Upper lobe of left lung (tissue), 6 donors: ENCODE data around the gene KCNK16. TPM values are rescaled to one million over a fixed set of nuclear protein-coding genes. Genes with fewer than 3 reads are reported as not detected.

Source experiments
- ATAC-seq, 2 donors: fragments of 200-7000 bp; cut with Tn5 transposase; one replicate each; pipeline ENCODE4 v1.9.1; 2022; ENCODE audit warnings: mild to moderate bottlenecking in 2 of 2, moderate library complexity in 2 of 2; ENCODE audit not compliant: low FRiP score in 2 of 2
- DNase-seq, 2 donors: peaks; one replicate each; pipeline ENCODE4 v3.0.0-alpha.2; 2019 to 2020
- H3K27ac ChIP-seq, 4 donors: fragments of 200-600 bp; sonication (generic); one replicate each; pipeline ENCODE4 v1.5.1; 2016 to 2019
- H3K27me3 ChIP-seq, 4 donors: fragments of 200-600 bp; sonication (generic); one replicate each; pipeline ENCODE4 v1.5.1; 2017 to 2019
- H3K36me3 ChIP-seq, 4 donors: fragments of 200-600 bp; sonication (generic); one replicate each; pipeline ENCODE4 v1.5.1; 2016 to 2019
- H3K4me1 ChIP-seq, 4 donors: fragments of 200-600 bp; sonication (generic); one replicate each; pipeline ENCODE4 v1.5.1; 2018 to 2019
- H3K4me3 ChIP-seq, 4 donors: fragments of 200-600 bp; sonication (generic); one replicate each; pipeline ENCODE4 v1.5.1; 2017 to 2019; ENCODE audit warnings: mild to moderate bottlenecking in 2 of 4, moderate library complexity in 1 of 4
- H3K9me3 ChIP-seq, 4 donors: fragments of 200-600 bp; sonication (generic); one replicate each; pipeline ENCODE4 v1.5.1; 2018 to 2019
- EP300 ChIP-seq, 4 donors: sonication (generic); formaldehyde crosslinking; IDR thresholded peaks; one replicate each; pipeline ENCODE4 v1.5.1; 2017; ENCODE audit warnings: antibody characterized with exemption in 4 of 4, control low read depth in 2 of 4
- POLR2A ChIP-seq, 4 donors: fragments of 450-650 bp; IDR thresholded peaks; one replicate each; pipeline ENCODE4 v1.5.1; 2016 to 2017; ENCODE audit warnings: antibody characterized with exemption in 4 of 4, mild to moderate bottlenecking in 2 of 4
- POLR2AphosphoS5 ChIP-seq, 2 donors: sonication (generic); formaldehyde crosslinking; IDR thresholded peaks; one replicate each; pipeline ENCODE4 v1.5.1; 2017; ENCODE audit warnings: antibody characterized with exemption in 2 of 2
- WGBS, 2 donors: methylation state at CpG; one replicate each; pipeline ENCODE4 v1.1.5; 2017 to 2018; 5-methylcytosine and 5-hydroxymethylcytosine counted together
- total RNA-seq, 6 donors: library from RNA; depleted of rRNA in 4 of 6; stranded (reverse); fragments of >200 nt in 4 of 6; gene quantifications; one replicate each; pipeline versions ENCODE4 v1.1.0 to v1.2.1, GENCODE V29; 2016 to 2021
- TF ChIP-seq, protein P1 (sequence below), 6 experiments: fragments of 450-650 bp in 4 of 6; fragments of 200-600 bp in 2 of 6; sonication (generic) in 2 of 6; IDR thresholded peaks; one replicate each; pipeline ENCODE4 v1.5.1; 2016 to 2019; ENCODE audit warnings: antibody characterized with exemption in 6 of 6
- donor health status: DM: no; HTN: no; CAD: no; lungs with moderate emphysema.
- donor health status: DM: no; HTN: yes; CAD: no; lungs with severe emphysema.

The KCNK16 gene
- not detected for total RNA-seq

DNA sequence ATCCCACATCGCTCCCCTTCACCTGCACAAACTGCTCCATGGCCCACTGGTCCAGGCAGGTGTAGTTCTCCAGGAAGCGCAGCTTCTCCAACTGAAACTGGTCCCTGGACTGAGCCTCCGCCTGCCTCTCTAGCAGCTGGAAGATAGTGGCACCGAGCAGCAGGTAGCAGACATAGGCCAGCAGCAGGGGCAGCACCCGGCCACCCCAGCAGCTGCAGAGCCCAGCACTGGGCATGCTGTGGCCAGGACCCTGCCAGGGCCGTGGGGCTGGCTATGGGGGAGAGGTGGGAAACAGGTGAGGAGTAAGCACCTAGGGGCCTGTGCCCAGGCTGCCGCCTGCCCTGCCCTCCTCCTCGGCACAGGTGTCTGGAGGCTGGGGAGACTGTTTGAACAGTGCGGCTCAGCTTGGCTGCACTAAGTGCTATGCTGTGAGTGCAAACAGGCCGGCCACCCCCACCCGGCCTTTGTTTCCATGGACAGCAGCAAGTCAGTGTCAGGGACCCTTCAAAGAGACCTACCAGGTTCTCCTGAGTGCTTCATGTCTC lies at the start of gene KCNK16:
Gene KCNK16 (minus strand): TSS at position 397 of the 545 bp plus-strand sequence. CDS start 162 bp downstream, at position 235.
- no peaks in the 10 kb centered on the region for H3K4me1 ChIP-seq
- WGBS, 2 donors, result 79 to 80% methylated on average over 10 of the region's 11 CpGs
- H3K27me3 ChIP-seq, result no peaks in the 10 kb centered on the region
- ATAC-seq (no peak), DNase-seq (peak in 1 of 2 donors; percentile 64)
- H3K9me3 ChIP-seq, result no peaks in the 10 kb centered on the region
- no peak for TF ChIP-seq EP300 (IDR thresholded peaks at IDR 0.05)
- no peak for TF ChIP-seq POLR2A (IDR thresholded peaks at IDR 0.05)
- no peak for TF ChIP-seq POLR2AphosphoS5 (IDR thresholded peaks at IDR 0.05)
- TF ChIP-seq, protein P1, sequence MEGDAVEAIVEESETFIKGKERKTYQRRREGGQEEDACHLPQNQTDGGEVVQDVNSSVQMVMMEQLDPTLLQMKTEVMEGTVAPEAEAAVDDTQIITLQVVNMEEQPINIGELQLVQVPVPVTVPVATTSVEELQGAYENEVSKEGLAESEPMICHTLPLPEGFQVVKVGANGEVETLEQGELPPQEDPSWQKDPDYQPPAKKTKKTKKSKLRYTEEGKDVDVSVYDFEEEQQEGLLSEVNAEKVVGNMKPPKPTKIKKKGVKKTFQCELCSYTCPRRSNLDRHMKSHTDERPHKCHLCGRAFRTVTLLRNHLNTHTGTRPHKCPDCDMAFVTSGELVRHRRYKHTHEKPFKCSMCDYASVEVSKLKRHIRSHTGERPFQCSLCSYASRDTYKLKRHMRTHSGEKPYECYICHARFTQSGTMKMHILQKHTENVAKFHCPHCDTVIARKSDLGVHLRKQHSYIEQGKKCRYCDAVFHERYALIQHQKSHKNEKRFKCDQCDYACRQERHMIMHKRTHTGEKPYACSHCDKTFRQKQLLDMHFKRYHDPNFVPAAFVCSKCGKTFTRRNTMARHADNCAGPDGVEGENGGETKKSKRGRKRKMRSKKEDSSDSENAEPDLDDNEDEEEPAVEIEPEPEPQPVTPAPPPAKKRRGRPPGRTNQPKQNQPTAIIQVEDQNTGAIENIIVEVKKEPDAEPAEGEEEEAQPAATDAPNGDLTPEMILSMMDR (IDR thresholded peaks at IDR 0.05), result no peak
- H3K4me3 ChIP-seq, result no peak within 1 kb of the TSS
- H3K27ac ChIP-seq, result no peak within 1 kb of the TSS
- H3K36me3 ChIP-seq, result no peaks in the 10 kb centered on the region

DNA sequence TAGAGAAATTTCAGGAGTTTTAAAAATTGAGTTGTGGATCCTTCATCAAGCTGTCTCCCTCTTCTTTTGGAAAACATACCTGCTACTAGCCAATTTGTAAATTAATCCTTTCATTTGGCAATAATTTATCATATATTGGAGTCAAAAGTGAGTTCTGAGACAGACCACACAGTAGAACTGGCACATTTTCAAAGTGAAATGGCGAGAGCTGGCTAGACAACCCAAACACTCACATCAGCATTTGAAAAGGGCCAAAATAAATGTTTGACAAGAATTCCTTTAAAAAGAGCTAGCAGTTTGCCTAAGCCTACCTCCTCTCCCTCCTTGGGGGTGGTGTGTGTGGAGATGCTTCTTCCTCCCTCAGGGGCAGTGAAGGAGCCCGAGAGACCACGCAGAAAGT lies 47.9 kb upstream of the KCNK16 start:
- Histone ChIP-seq H3K27me3 (no peaks in the 10 kb centered on the region), H3K27ac (no peak overlapping the region), H3K9me3 (no peaks in the 10 kb centered on the region), H3K4me1 (no peaks in the 10 kb centered on the region), H3K36me3 (no peaks in the 10 kb centered on the region), H3K4me3 (no peak overlapping the region)
- DNase-seq (no peak), ATAC-seq (no peak)
- TF ChIP-seq, protein P1 (IDR thresholded peaks at IDR 0.05), result no peak
- TF ChIP-seq EP300 (IDR thresholded peaks at IDR 0.05), result no peak
- no peak for TF ChIP-seq POLR2AphosphoS5 (IDR thresholded peaks at IDR 0.05)
- TF ChIP-seq POLR2A (IDR thresholded peaks at IDR 0.05), result no peak
- 58 to 81% methylated on average over 3 of the region's 3 CpGs for WGBS, 2 donors

GRCh38 chr6:39369987-39370386 lies 47.5 kb upstream of the KCNK16 start:
- no peak for ATAC-seq
- Histone ChIP-seq H3K27me3 (no peaks in the 10 kb centered on the region), H3K4me3 (no peak overlapping the region), H3K4me1 (no peaks in the 10 kb centered on the region), H3K9me3 (no peaks in the 10 kb centered on the region), H3K27ac (no peak overlapping the region), H3K36me3 (no peaks in the 10 kb centered on the region)
- no peak for TF ChIP-seq POLR2A (IDR thresholded peaks at IDR 0.05)
- no peak for DNase-seq
- WGBS, 2 donors, result 0 to 59% methylated on average over 1 of the region's 1 CpG

GRCh38 chr6:39367700-39368099 lies 45.2 kb upstream of the KCNK16 start:
- Histone ChIP-seq H3K9me3 (no peaks in the 10 kb centered on the region), H3K4me1 (no peaks in the 10 kb centered on the region), H3K36me3 (no peaks in the 10 kb centered on the region), H3K27me3 (no peaks in the 10 kb centered on the region), H3K27ac (no peak overlapping the region), H3K4me3 (no peak overlapping the region)
- no peak for TF ChIP-seq EP300 (IDR thresholded peaks at IDR 0.05)
- no peak for TF ChIP-seq POLR2A (IDR thresholded peaks at IDR 0.05)
- TF ChIP-seq POLR2AphosphoS5 (IDR thresholded peaks at IDR 0.05), result no peak
- TF ChIP-seq, protein P1 (IDR thresholded peaks at IDR 0.05), result no peak
- DNase-seq, result no peak
- 86 to 91% methylated on average over 3 of the region's 3 CpGs for WGBS, 2 donors
- ATAC-seq, result no peak

DNA sequence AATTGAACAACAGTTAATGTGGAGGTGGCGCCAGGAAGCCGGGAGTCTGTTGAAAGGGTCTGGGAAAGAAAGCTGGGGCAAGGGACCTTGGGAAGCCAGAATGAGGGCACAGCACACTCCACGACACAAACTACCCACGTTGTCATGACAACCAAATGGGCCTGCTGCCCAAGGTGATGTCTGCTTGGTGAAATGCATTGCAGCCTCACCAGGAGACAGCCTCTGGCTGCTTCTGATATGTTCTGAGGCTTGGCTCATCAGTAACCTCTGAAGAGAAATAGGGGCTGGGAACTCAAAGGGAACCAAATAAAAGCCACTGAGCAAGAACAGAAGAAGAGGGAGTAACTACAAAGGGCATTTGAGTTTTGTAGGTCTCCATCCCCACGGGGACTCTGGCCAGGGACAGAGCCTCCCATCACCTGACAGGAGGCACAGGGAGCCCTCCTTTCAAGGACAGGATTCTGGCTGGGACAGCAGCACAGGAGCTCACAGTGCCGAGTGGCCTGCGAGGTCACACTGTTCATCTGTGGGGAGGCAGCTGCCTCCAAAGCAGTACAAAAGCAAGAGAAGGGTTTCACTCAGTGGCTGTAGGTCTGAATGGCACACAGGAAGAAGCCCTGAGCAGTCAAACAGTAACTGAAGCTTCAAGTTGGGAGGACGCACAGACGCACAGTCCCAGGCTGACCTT lies 44.6 kb upstream of the KCNK16 start:
- DNase-seq (no peak), ATAC-seq (no peak)
- Histone ChIP-seq H3K27me3 (no peaks in the 10 kb centered on the region), H3K9me3 (no peaks in the 10 kb centered on the region), H3K27ac (no peak overlapping the region), H3K4me1 (peaks cover 0 to 6% (median 3%) of the 10 kb centered on the region in 4 donors), H3K4me3 (no peak overlapping the region), H3K36me3 (no peaks in the 10 kb centered on the region)
- WGBS, 2 donors, result 66 to 77% methylated on average over 7 to 9 of the region's 9 CpGs
- TF ChIP-seq POLR2A (IDR thresholded peaks at IDR 0.05) (no peak), POLR2AphosphoS5 (IDR thresholded peaks at IDR 0.05) (no peak)
